IMR-90 (cell line): ENCODE results near the gene STX17. TPM values are rescaled to one million over a fixed set of nuclear protein-coding genes. Genes with fewer than 3 reads are reported as not detected.

Experiments
- ATAC-seq: fragments of 200-7000 bp; cut with Tn5 transposase; 2 replicates; pipeline ENCODE4 v1.9.1; 2020; ENCODE audit warnings: low read depth, mild to moderate bottlenecking, moderate library complexity
- BruUV-seq: library from RNA; stranded (reverse); fragments of 400-500 nt; replicated peaks from 2 replicates; lab custom pipeline; 2021; lab: Mats Ljungman, UMichigan
- CTCF ChIA-PET: fragments of 300-600 bp; formaldehyde crosslinking; extraction: SDS; loops from one replicate; lab custom pipeline; 2021; ENCODE audit warnings: antibody characterized with exemption; lab: Yijun Ruan, JAX
- POLR2A ChIA-PET: fragments of 300-600 bp; sonication (Branson Sonifier 250); formaldehyde crosslinking; loops from one replicate; lab custom pipeline; 2022; ENCODE audit warnings: antibody characterized with exemption; ENCODE audit not compliant: unreplicated experiment; lab: Charles Lee
- DNase-seq: peaks from one replicate; pipeline ENCODE4 v3.0.0; 2013
- H2AFZ ChIP-seq: replicated peaks from 2 replicates; pipeline ENCODE3; 2013; ENCODE audit warnings: low read length, mild to moderate bottlenecking; ENCODE audit not compliant: poor library complexity
- H2AK5ac ChIP-seq: 2 replicates; pipeline ENCODE4 v1.6.1; 2013; ENCODE audit warnings: low read depth, low read length, inconsistent platforms
- H2AK9ac ChIP-seq: replicated peaks from 2 replicates; pipeline ENCODE3; 2013; ENCODE audit warnings: mild to moderate bottlenecking, low read depth, low read length, moderate library complexity; ENCODE audit not compliant: poor library complexity
- H2BK120ac ChIP-seq: 2 replicates; pipeline ENCODE4 v1.6.1; 2013; ENCODE audit warnings: low read depth, low read length, inconsistent platforms
- H2BK15ac ChIP-seq: 3 replicates; pipeline ENCODE4 v1.6.1; 2013; ENCODE audit warnings: low read depth, low read length, inconsistent platforms
- H2BK20ac ChIP-seq: 2 replicates; pipeline ENCODE4 v1.6.1; 2013; ENCODE audit warnings: low read depth, mild to moderate bottlenecking, inconsistent platforms, low read length, moderate library complexity
- H2BK5ac ChIP-seq: 2 replicates; pipeline ENCODE4 v1.6.1; 2013; ENCODE audit warnings: mild to moderate bottlenecking, low read depth, low read length, inconsistent platforms; ENCODE audit not compliant: poor library complexity, severe bottlenecking
- H3K14ac ChIP-seq: replicated peaks from 2 replicates; pipeline ENCODE4 v1.6.1; 2013; ENCODE audit warnings: low read depth, low read length, inconsistent platforms
- H3K18ac ChIP-seq: 2 replicates; pipeline ENCODE4 v1.6.1; 2013; ENCODE audit warnings: low read depth, low read length, control low read depth
- H3K23ac ChIP-seq: 2 replicates; pipeline ENCODE4 v1.6.1; 2013; ENCODE audit warnings: low read depth, low read length, inconsistent platforms
- H3K27ac ChIP-seq: 2 replicates; pipeline ENCODE4 v1.5.1; 2013; ENCODE audit warnings: mild to moderate bottlenecking, control low read depth, low read length; ENCODE audit not compliant: insufficient read depth
- H3K27me3 ChIP-seq: 2 replicates; pipeline ENCODE4 v1.6.1; 2013; ENCODE audit warnings: low read length; ENCODE audit not compliant: control insufficient read depth, insufficient read depth
- H3K36me3 ChIP-seq: 2 replicates; pipeline ENCODE4 v1.6.1; 2013; ENCODE audit warnings: low read length, mixed read lengths; ENCODE audit not compliant: control insufficient read depth, insufficient read depth
- H3K4ac ChIP-seq: 2 replicates; pipeline ENCODE4 v1.6.1; 2013; ENCODE audit warnings: low read depth, low read length, inconsistent platforms
- H3K4me1 ChIP-seq: 2 replicates; pipeline ENCODE4 v1.6.1; 2013; ENCODE audit warnings: low read length, mixed read lengths; ENCODE audit not compliant: control insufficient read depth, insufficient read depth
- H3K4me2 ChIP-seq: 2 replicates; pipeline ENCODE4 v1.6.1; 2013; ENCODE audit warnings: low read depth, mild to moderate bottlenecking, control low read depth, low read length, moderate library complexity
- H3K4me3 ChIP-seq: 2 replicates; pipeline ENCODE4 v1.5.1; 2013; ENCODE audit warnings: low read depth, mild to moderate bottlenecking, control low read depth, low read length, moderate library complexity; ENCODE audit not compliant: insufficient read depth
- H3K56ac ChIP-seq: 2 replicates; pipeline ENCODE4 v1.6.1; 2013; ENCODE audit warnings: low read length, inconsistent platforms; ENCODE audit not compliant: insufficient read depth; ENCODE audit errors: extremely low read depth
- H3K79me1 ChIP-seq, 2 experiments: 2 replicates each; pipeline ENCODE4 v1.6.1; 2013; ENCODE audit warnings: low read length in 2 of 2, inconsistent platforms in 1 of 2, low read depth in 1 of 2
- H3K9ac ChIP-seq: 2 replicates; pipeline ENCODE4 v1.6.1; 2013; ENCODE audit warnings: low read depth, low read length, control low read depth
- H3K9me1 ChIP-seq: 2 replicates; pipeline ENCODE4 v1.6.1; 2013; ENCODE audit warnings: low read length, inconsistent platforms; ENCODE audit not compliant: insufficient read depth
- H3K9me3 ChIP-seq: 2 replicates; pipeline ENCODE4 v1.6.1; 2013; ENCODE audit warnings: low read length; ENCODE audit not compliant: control insufficient read depth, insufficient read depth
- H4K20me1 ChIP-seq: 2 replicates; pipeline ENCODE4 v1.6.1; 2013; ENCODE audit warnings: low read length, inconsistent platforms; ENCODE audit not compliant: insufficient read depth
- H4K5ac ChIP-seq: 2 replicates; pipeline ENCODE4 v1.6.1; 2013; ENCODE audit warnings: mild to moderate bottlenecking, low read depth, low read length, control low read depth
- H4K8ac ChIP-seq, 2 experiments: 2 replicates each; pipeline ENCODE4 v1.6.1; 2013; ENCODE audit warnings: low read depth in 2 of 2, low read length in 2 of 2, control low read depth in 1 of 2, inconsistent platforms in 1 of 2
- H4K91ac ChIP-seq: 2 replicates; pipeline ENCODE4 v1.6.1; 2013; ENCODE audit warnings: low read depth, low read length, inconsistent platforms; ENCODE audit not compliant: insufficient read depth
- BHLHE40 ChIP-seq: fragments of 150-350 bp; IDR thresholded peaks from 2 replicates; pipeline ENCODE4 v1.6.1; 2016; ENCODE audit warnings: mild to moderate bottlenecking, low read depth, low read length
- MAFK ChIP-seq: IDR thresholded peaks from 2 replicates; pipeline ENCODE4 v1.6.1; 2012; ENCODE audit warnings: low read depth, low read length, improper control_type of control experiment
- POLR2A ChIP-seq: IDR thresholded peaks from 2 replicates; pipeline ENCODE4 v1.6.1; 2012; ENCODE audit warnings: mild to moderate bottlenecking, low read depth, low read length
- RAD21 ChIP-seq: IDR thresholded peaks from 2 replicates; pipeline ENCODE4 v1.6.1; 2012; ENCODE audit warnings: low read length, improper control_type of control experiment
- RCOR1 ChIP-seq: IDR thresholded peaks from 2 replicates; pipeline ENCODE4 v1.6.1; 2012; ENCODE audit warnings: mild to moderate bottlenecking, low read length, improper control_type of control experiment; ENCODE audit not compliant: insufficient replicate concordance
- RFX5 ChIP-seq: IDR thresholded peaks from 2 replicates; pipeline ENCODE4 v1.8.0; 2012; ENCODE audit warnings: low read depth, mild to moderate bottlenecking, low read length, moderate library complexity
- SMC3 ChIP-seq: fragments of 150-350 bp; IDR thresholded peaks from 2 replicates; pipeline ENCODE4 v1.6.1; 2016; ENCODE audit warnings: low read depth, mild to moderate bottlenecking, antibody characterized with exemption, low read length, moderate library complexity
- WGBS, 2 experiments: methylation state at CpG; one replicate each; pipeline versions ENCODE4 v1.1.5 to v1.1.7; 2013; ENCODE audit warnings: missing lambda C conversion rate in 2 of 2; ENCODE audit not compliant: insufficient read length in 1 of 2; ENCODE audit errors: extremely low coverage in 2 of 2; 5-methylcytosine and 5-hydroxymethylcytosine counted together
- dilution Hi-C: fragments of 300-500 bp; cut with HindIII; formaldehyde crosslinking; loops from one replicate; pipeline ENCODE4 v1.14.3; 2018; ENCODE audit warnings: low sequenced_read_pairs; ENCODE audit not compliant: unreplicated experiment
- in situ Hi-C: fragments of 300-500 bp; cut with MboI; formaldehyde crosslinking; loops from 3 replicates; pipeline ENCODE4 v1.14.3; 2019; ENCODE audit warnings: low sequenced_read_pairs, inconsistent platforms, mixed read lengths
- intact Hi-C: fragments of 100-400 bp; cut with micrococcal nuclease; formaldehyde crosslinking; loops from 2 replicates; pipeline ENCODE4 v1.10.0; 2022
- polyA plus RNA-seq, 3 experiments: library from polyadenylated mRNA; depleted of rRNA; stranded (reverse); fragments of >200 nt; gene quantifications; 2 replicates each; pipeline ENCODE4 v1.2.3, GENCODE V29; 2012; ENCODE audit warnings: low replicate concordance in 1 of 3
- total RNA-seq: library from RNA; depleted of rRNA; stranded (reverse); fragments of >200 nt; gene quantifications from 2 replicates; pipeline ENCODE4 v1.2.3, GENCODE V29; 2012

STX17 gene
- total and polyA plus RNA-seq, 2 of the 4 experiments (the other 2 are of a cell fraction) = 6.2 to 11.7 TPM

- Histone ChIP-seq H3K27ac (no peak overlapping the region), H2AFZ (no peak overlapping the region), H4K5ac (no peak overlapping the region), H3K4ac (no peak overlapping the region), H3K27me3 (peaks cover 34% of the 10 kb centered on the region), H2BK20ac (no peak overlapping the region), H2AK5ac (no peak overlapping the region), H3K9me3 (no peaks in the 10 kb centered on the region), H3K56ac (no peak overlapping the region), H3K9me1 (no peaks in the 10 kb centered on the region), H3K9ac (no peak overlapping the region), H2AK9ac (no peak overlapping the region), H3K14ac (no peak overlapping the region), H4K91ac (no peak overlapping the region), H3K4me2 (no peak overlapping the region), H4K8ac (no peak overlapping the region), H3K36me3 (no peaks in the 10 kb centered on the region), H2BK5ac (no peak overlapping the region), H4K20me1 (no peaks in the 10 kb centered on the region), H3K4me3 (no peak overlapping the region), H3K79me1 (no peaks in the 10 kb centered on the region), H3K4me1 (no peaks in the 10 kb centered on the region), H2BK15ac (no peak overlapping the region), H3K18ac (no peak overlapping the region), H3K23ac (no peak overlapping the region), H2BK120ac (no peak overlapping the region)
- DNase-seq = no peak
- POLR2A ChIA-PET = no interaction called here
- intact Hi-C loops = no loop called here
- WGBS, 2 experiments = no CpG with 5 or more reads among the region's 2 CpGs
- dilution Hi-C loops = no loop called here
- no peak for ATAC-seq
- BruUV-seq = no TSS peak
- CTCF ChIA-PET = no interaction called here
- TF ChIP-seq RAD21 (no peak), MAFK (no peak), BHLHE40 (no peak), RFX5 (no peak), RCOR1 (no peak), SMC3 (no peak), POLR2A (no peak)
- in situ Hi-C loops = no loop called here
These were observed 10.3 kb upstream of the STX17 start for GRCh38 chr9:99896119-99896518.
